H7 (cell line): ENCODE data around the gene SPG7. TPM values are rescaled to one million over a fixed set of nuclear protein-coding genes. Genes with fewer than 3 reads are reported as not detected.

Experiments
- DNase-seq: peaks from one replicate; pipeline ENCODE4 v3.0.0; 2012
- H3K27me3 ChIP-seq: 2 replicates; pipeline ENCODE4 v1.6.0; 2011; ENCODE audit warnings: mild to moderate bottlenecking, low read length; ENCODE audit not compliant: control insufficient read depth, insufficient read depth
- H3K36me3 ChIP-seq: replicated peaks from 2 replicates; pipeline ENCODE4 v1.5.1; 2011; ENCODE audit warnings: low read length; ENCODE audit not compliant: control insufficient read depth, insufficient read depth
- H3K4me3 ChIP-seq: 2 replicates; pipeline ENCODE4 v1.5.1; 2011; ENCODE audit warnings: low read depth, mild to moderate bottlenecking, control low read depth, low read length, moderate library complexity; ENCODE audit not compliant: insufficient read depth
- total RNA-seq: library from RNA; depleted of rRNA; stranded (reverse); fragments of >200 nt; shearing (Covaris generic); gene quantifications from 2 replicates; pipeline ENCODE4 v1.2.3, GENCODE V29; 2014

The SPG7 gene
- total RNA-seq, 1 experiment from 2014 or later, result 120 TPM

GRCh38 chr16:89478576-89479221 is 29.5 kb upstream of the SPG7 start:
- DNase-seq, result no peak
- H3K36me3 ChIP-seq, result no peaks in the 10 kb centered on the region; the same call in 1 of the 2 replicates
- no peak overlapping the region for H3K4me3 ChIP-seq
- H3K27me3 ChIP-seq, result no peaks in the 10 kb centered on the region

- Histone ChIP-seq H3K36me3 (no peaks in the 10 kb centered on the region; the same call in 1 of the 2 replicates), H3K27me3 (no peaks in the 10 kb centered on the region), H3K4me3 (no peak overlapping the region)
- DNase-seq, result no peak
Measured at GRCh38 chr16:89481356-89481955, 26.7 kb upstream of the SPG7 start.

GRCh38 chr16:89482150-89482816 is 25.9 kb upstream of the SPG7 start:
- Histone ChIP-seq H3K36me3 (no peaks in the 10 kb centered on the region; the same call in 1 of the 2 replicates), H3K27me3 (no peaks in the 10 kb centered on the region), H3K4me3 (no peak overlapping the region)
- no peak for DNase-seq

GRCh38 chr16:89482817-89483205 is 25.4 kb upstream of the SPG7 start:
- Histone ChIP-seq H3K4me3 (no peak overlapping the region), H3K27me3 (no peaks in the 10 kb centered on the region), H3K36me3 (no peaks in the 10 kb centered on the region; the same call in 1 of the 2 replicates)
- DNase-seq, result no peak

- H3K27me3 ChIP-seq, result no peaks in the 10 kb centered on the region
- no peaks in the 10 kb centered on the region; the same call in 1 of the 2 replicates for H3K36me3 ChIP-seq
- DNase-seq, result no peak
- H3K4me3 ChIP-seq, result no peak overlapping the region
Measured at GRCh38 chr16:89484041-89484501, 24.1 kb upstream of the SPG7 start.

GRCh38 chr16:89484923-89485679 is 23.1 kb upstream of the SPG7 start:
- no peaks in the 10 kb centered on the region; the same call in 1 of the 2 replicates for H3K36me3 ChIP-seq
- no peak overlapping the region for H3K4me3 ChIP-seq
- DNase-seq, result no peak
- no peaks in the 10 kb centered on the region for H3K27me3 ChIP-seq

- no peak overlapping the region for H3K4me3 ChIP-seq
- no peak for DNase-seq
- no peaks in the 10 kb centered on the region for H3K36me3 ChIP-seq
- H3K27me3 ChIP-seq, result no peaks in the 10 kb centered on the region
Measured at GRCh38 chr16:89485701-89486246, 22.4 kb upstream of the SPG7 start.

- DNase-seq, result peak; percentile 94
- H3K27me3 ChIP-seq, result no peaks in the 10 kb centered on the region
- peak overlapping the region; percentile 63 for H3K4me3 ChIP-seq
- no peaks in the 10 kb centered on the region for H3K36me3 ChIP-seq
Measured at GRCh38 chr16:89489040-89489897, 18.9 kb upstream of the SPG7 start.

GRCh38 chr16:89489898-89490438 is 18.2 kb upstream of the SPG7 start:
- DNase-seq, result no peak
- H3K27me3 ChIP-seq, result no peaks in the 10 kb centered on the region
- H3K4me3 ChIP-seq, result peak overlapping the region; percentile 63
- no peaks in the 10 kb centered on the region for H3K36me3 ChIP-seq

GRCh38 chr16:89490439-89491237 is 17.6 kb upstream of the SPG7 start, which contains the start of gene ANKRD11:
TSS of gene ANKRD11 (minus strand) at chr16:89490561. CDS start at chr16:89317019, 173,542 bp downstream.
- H3K36me3 ChIP-seq, result no peaks in the 10 kb centered on the region
- peak; percentile 100 for DNase-seq

GRCh38 chr16:89491238-89491869 is 16.8 kb upstream of the SPG7 start:
- DNase-seq, result peak; percentile 68
- Histone ChIP-seq H3K36me3 (no peaks in the 10 kb centered on the region), H3K27me3 (no peaks in the 10 kb centered on the region), H3K4me3 (peak overlapping the region; percentile 78)

More at GRCh38 chr16:89490439-89491237, 17.6 kb upstream of the SPG7 start, which contains the start of gene ANKRD11:
- no peaks in the 10 kb centered on the region for H3K27me3 ChIP-seq
- H3K4me3 ChIP-seq, result peak within 1 kb of the TSS; percentile 78

GRCh38 chr16:89491974-89492687 is 16.1 kb upstream of the SPG7 start:
- H3K4me3 ChIP-seq, result no peak overlapping the region

More at GRCh38 chr16:89491974-89492687, 16.1 kb upstream of the SPG7 start:
- Histone ChIP-seq H3K27me3 (no peaks in the 10 kb centered on the region), H3K36me3 (no peaks in the 10 kb centered on the region)
- DNase-seq, result peak; percentile 32
